Measurements from ENCODE around the gene TEKTIP1. TPM values are rescaled to one million over a fixed set of nuclear protein-coding genes. Genes with fewer than 3 reads are reported as not detected.

The TEKTIP1 gene
- total RNA-seq, 1 experiment from 2014 or later, result 1.3 TPM

DNA sequence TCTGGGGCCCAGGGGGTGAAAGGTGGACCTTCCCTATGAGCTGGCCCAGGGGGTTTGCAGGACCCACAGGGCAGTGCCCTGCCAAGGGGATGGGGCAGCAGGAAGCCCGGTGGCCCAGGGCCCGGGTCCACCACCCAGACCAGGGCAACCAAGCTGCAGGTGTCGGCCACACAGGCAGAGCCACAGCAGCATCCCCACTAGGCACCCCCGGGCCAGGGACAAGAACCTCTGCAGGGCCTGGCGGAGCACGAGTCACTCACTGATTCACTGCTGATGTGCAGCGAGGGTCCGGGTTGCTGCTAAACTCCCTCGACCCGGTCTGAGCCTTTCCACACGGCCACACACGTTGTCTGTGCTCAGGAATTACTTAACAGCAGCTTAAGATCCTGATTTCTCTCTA is 24.0 kb upstream of the TEKTIP1 start:
- Mint-ChIP-seq H3K9me3 (no peaks in the 10 kb centered on the region), H3K4me1 (peaks cover 26 to 40% of the 10 kb centered on the region in 2 experiments)
- H4K8ac ChIP-seq (replicated peaks; ENCODE audit: insufficient read length, low read depth, low read length), result no peak overlapping the region

More for the DNA sequence above, 24.0 kb upstream of the TEKTIP1 start:
- H4K5ac ChIP-seq (ENCODE audit: insufficient read length, low read depth, low read length), result no peak overlapping the region
- peak overlapping the region in 2 of 3 experiments; percentile 34 to 69; a peak in 1 of 7 replicates for H3K27ac Mint-ChIP-seq
- H3K4me2 ChIP-seq (ENCODE audit: insufficient read depth, insufficient read length, low read length), result no peak overlapping the region
- H3K9me3 ChIP-seq (ENCODE audit: control insufficient read depth, low read depth, low read length), result no peaks in the 10 kb centered on the region
- H3T11ph ChIP-seq (ENCODE audit: low read length), result no peak overlapping the region
- no peak overlapping the region for H4K91ac ChIP-seq (ENCODE audit: insufficient read length, low read depth, low read length)
- WGBS (ENCODE audit: extremely low coverage, insufficient read length, low lambda C conversion rate), result no CpG with 5 or more reads among the region's 12 CpGs
- no peak overlapping the region for H2BK5ac ChIP-seq (ENCODE audit: insufficient read length, low read length)
- H3K56ac ChIP-seq (ENCODE audit: insufficient read length, low read depth, low read length), result no peak overlapping the region
- no peak overlapping the region for H2AFZ ChIP-seq (ENCODE audit: low read length)
- H3K9ac ChIP-seq (ENCODE audit: extremely low read depth, insufficient read length, low read length), result no peak overlapping the region
- H3K14ac ChIP-seq (ENCODE audit: insufficient read depth, low read length), result no peak overlapping the region; the same call in 1 of the 2 replicates
- no peak overlapping the region for H2BK20ac ChIP-seq (ENCODE audit: low read depth, low read length, poor library complexity, severe bottlenecking)
- H2BK12ac ChIP-seq (ENCODE audit: insufficient read length, low read depth, low read length), result no peak overlapping the region
- no peaks in the 10 kb centered on the region; the same call in 1 of the 2 replicates for H3K27me3 Mint-ChIP-seq (ENCODE audit: low read depth)
- DNase-seq, result no peak
- H3K27me3 ChIP-seq (ENCODE audit: insufficient read depth, low read length), result no peaks in the 10 kb centered on the region
- H3K23me2 ChIP-seq (ENCODE audit: insufficient read length, low read depth, low read length, poor library complexity, severe bottlenecking), result no peaks in the 10 kb centered on the region
- no peak overlapping the region for H3K23ac ChIP-seq (ENCODE audit: insufficient read length, low read depth, low read length)
- no peak overlapping the region for H2AK5ac ChIP-seq (ENCODE audit: insufficient read length, low read length)
- H3K79me1 ChIP-seq (ENCODE audit: insufficient read depth, low read depth, low read length, poor library complexity, severe bottlenecking), result no peaks in the 10 kb centered on the region
- H3K18ac ChIP-seq (ENCODE audit: insufficient read length, low read depth, low read length), result no peak overlapping the region
- H3K79me2 ChIP-seq (ENCODE audit: insufficient read depth, low read length), result peaks cover 1% of the 10 kb centered on the region; the same call in 1 of the 2 replicates
- no peak overlapping the region for H2BK15ac ChIP-seq (ENCODE audit: low read depth, low read length)
- H3K27ac ChIP-seq (ENCODE audit: insufficient read length, low read depth, low read length), result no peak overlapping the region
- peaks cover 3% of the 10 kb centered on the region; the same call in 1 of the 2 replicates for H3K4me1 ChIP-seq (ENCODE audit: insufficient read depth, low read length)
- H3K36me3 Mint-ChIP-seq (ENCODE audit: insufficient read depth in 1 of 3, low read depth in 3 of 3), result peaks cover 2 to 18% (median 6%) of the 10 kb centered on the region in 3 experiments; a peak in 6 of 7 replicates
- no peak overlapping the region for H3K4me3 Mint-ChIP-seq
- no peak overlapping the region for H2BK120ac ChIP-seq (ENCODE audit: low read depth, low read length, poor library complexity, severe bottlenecking)
- TF ChIP-seq, protein P1, sequence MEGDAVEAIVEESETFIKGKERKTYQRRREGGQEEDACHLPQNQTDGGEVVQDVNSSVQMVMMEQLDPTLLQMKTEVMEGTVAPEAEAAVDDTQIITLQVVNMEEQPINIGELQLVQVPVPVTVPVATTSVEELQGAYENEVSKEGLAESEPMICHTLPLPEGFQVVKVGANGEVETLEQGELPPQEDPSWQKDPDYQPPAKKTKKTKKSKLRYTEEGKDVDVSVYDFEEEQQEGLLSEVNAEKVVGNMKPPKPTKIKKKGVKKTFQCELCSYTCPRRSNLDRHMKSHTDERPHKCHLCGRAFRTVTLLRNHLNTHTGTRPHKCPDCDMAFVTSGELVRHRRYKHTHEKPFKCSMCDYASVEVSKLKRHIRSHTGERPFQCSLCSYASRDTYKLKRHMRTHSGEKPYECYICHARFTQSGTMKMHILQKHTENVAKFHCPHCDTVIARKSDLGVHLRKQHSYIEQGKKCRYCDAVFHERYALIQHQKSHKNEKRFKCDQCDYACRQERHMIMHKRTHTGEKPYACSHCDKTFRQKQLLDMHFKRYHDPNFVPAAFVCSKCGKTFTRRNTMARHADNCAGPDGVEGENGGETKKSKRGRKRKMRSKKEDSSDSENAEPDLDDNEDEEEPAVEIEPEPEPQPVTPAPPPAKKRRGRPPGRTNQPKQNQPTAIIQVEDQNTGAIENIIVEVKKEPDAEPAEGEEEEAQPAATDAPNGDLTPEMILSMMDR (conservative IDR thresholded peaks at IDR 0.05), result no peak
- H3K4ac ChIP-seq (ENCODE audit: low read depth, low read length), result no peak overlapping the region
- no peaks in the 10 kb centered on the region for H4K20me1 ChIP-seq (ENCODE audit: control insufficient read depth, insufficient read depth, insufficient read length)
